ENCODE data around the gene HLA-DMB.

The HLA-DMB gene

GRCh38 chr6:32964776-32965175, 23.9 kb upstream of the HLA-DMB start:
- TF ChIP-seq, protein P1, sequence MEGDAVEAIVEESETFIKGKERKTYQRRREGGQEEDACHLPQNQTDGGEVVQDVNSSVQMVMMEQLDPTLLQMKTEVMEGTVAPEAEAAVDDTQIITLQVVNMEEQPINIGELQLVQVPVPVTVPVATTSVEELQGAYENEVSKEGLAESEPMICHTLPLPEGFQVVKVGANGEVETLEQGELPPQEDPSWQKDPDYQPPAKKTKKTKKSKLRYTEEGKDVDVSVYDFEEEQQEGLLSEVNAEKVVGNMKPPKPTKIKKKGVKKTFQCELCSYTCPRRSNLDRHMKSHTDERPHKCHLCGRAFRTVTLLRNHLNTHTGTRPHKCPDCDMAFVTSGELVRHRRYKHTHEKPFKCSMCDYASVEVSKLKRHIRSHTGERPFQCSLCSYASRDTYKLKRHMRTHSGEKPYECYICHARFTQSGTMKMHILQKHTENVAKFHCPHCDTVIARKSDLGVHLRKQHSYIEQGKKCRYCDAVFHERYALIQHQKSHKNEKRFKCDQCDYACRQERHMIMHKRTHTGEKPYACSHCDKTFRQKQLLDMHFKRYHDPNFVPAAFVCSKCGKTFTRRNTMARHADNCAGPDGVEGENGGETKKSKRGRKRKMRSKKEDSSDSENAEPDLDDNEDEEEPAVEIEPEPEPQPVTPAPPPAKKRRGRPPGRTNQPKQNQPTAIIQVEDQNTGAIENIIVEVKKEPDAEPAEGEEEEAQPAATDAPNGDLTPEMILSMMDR (IDR thresholded peaks at IDR 0.05), result no peak
- TF ChIP-seq ZFX (IDR thresholded peaks at IDR 0.05; ENCODE audit: borderline replicate concordance), result no peak
- H3K27ac ChIP-seq, result peak overlapping the region; percentile 47

GRCh38 chr6:32963866-32964265, 23.0 kb upstream of the HLA-DMB start:
- H3K27ac ChIP-seq, result no peak overlapping the region
- TF ChIP-seq, protein P1 (IDR thresholded peaks at IDR 0.05), result no peak
- no peak for TF ChIP-seq ZFX (IDR thresholded peaks at IDR 0.05; ENCODE audit: borderline replicate concordance)

DNA sequence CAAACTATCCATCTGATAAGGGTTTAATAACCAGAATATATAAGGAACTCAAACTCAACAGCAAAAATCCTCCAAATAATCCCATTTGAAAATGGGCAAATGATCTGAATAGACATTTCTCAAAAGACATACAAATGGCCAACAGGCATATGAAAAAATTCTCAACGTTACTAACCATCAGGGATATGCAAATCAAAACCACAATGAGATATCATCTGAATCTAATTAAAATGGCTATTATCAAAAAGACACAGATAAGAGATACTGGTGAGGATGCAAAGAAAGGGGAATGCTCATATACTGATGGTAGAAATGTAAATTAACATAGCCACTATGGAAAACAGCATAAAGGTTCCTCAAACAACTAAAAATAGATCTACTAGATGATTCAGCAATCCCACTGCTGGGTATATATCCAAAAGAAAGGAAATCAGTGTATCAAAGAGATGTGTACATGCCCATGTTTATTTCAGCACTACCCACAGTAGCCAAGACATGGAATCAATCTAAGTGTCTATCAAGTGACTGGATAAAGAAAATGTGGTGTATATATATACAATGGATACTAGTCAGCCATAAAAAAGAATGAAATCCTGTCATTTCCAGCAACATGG, 21.5 kb upstream of the HLA-DMB start:
- H3K27ac ChIP-seq, result no peak overlapping the region
- no peak for TF ChIP-seq ZFX (IDR thresholded peaks at IDR 0.05; ENCODE audit: borderline replicate concordance)
- TF ChIP-seq, protein P1 (IDR thresholded peaks at IDR 0.05), result no peak

- no peak for TF ChIP-seq ZFX (IDR thresholded peaks at IDR 0.05; ENCODE audit: borderline replicate concordance)
- TF ChIP-seq, protein P1 (IDR thresholded peaks at IDR 0.05), result no peak
- H3K27ac ChIP-seq, result no peak overlapping the region
Observed at GRCh38 chr6:32960563-32960962, 19.7 kb upstream of the HLA-DMB start.

DNA sequence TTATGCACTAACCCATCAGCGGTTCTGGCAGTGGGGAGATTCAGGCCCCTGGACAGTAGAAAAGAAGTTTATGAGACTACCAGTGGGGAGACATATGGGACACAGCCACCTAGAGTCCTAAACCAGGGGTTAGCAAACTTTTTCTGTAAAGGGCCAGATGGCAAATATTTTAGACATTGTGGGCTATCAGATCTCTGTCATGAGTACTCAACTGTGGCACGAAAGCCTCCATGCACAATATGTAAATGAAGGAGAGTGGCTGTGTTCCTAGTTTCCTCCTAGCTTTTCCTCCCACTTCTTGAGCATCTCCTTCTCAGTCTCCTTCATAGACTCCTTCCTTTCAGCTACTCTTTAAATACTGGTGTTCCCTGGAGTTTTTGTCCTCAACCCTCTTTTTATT, 15.3 kb upstream of the HLA-DMB start:
- TF ChIP-seq, protein P1 (IDR thresholded peaks at IDR 0.05), result no peak
- no peak for TF ChIP-seq ZFX (IDR thresholded peaks at IDR 0.05; ENCODE audit: borderline replicate concordance)
- no peak overlapping the region for H3K27ac ChIP-seq

GRCh38 chr6:32954986-32955802, 14.4 kb upstream of the HLA-DMB start:
- TF ChIP-seq ZFX (IDR thresholded peaks at IDR 0.05; ENCODE audit: borderline replicate concordance), result no peak
- TF ChIP-seq, protein P1 (IDR thresholded peaks at IDR 0.05), result peak; percentile 61
- no peak overlapping the region for H3K27ac ChIP-seq

GRCh38 chr6:32954267-32954666, 13.4 kb upstream of the HLA-DMB start:
- TF ChIP-seq ZFX (IDR thresholded peaks at IDR 0.05; ENCODE audit: borderline replicate concordance), result no peak
- TF ChIP-seq, protein P1 (IDR thresholded peaks at IDR 0.05), result no peak
- H3K27ac ChIP-seq, result no peak overlapping the region

All from 22Rv1 (cell line).